ENCODE measurements around the gene PRR3.

Gene PRR3

DNA sequence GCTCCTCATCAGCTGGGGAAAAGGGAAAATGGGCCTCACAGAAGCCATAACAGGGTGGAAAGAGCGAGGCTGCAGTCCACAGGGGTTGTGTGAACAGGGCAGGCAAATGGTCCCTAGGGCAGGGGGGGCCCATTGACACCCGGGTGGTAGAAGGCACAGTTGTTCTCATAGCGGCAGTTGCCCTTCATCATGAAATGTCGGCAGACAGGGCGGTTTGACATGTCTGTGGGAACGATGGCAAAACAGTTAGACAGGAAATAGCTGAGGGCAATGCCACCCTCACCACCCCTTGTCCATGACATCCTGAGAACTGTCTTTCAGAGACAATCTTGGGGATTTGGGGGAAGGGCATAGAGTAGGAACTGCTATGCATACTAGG is 44.3 kb downstream of the PRR3 start:
- no peak overlapping the region for H3K27ac ChIP-seq

DNA sequence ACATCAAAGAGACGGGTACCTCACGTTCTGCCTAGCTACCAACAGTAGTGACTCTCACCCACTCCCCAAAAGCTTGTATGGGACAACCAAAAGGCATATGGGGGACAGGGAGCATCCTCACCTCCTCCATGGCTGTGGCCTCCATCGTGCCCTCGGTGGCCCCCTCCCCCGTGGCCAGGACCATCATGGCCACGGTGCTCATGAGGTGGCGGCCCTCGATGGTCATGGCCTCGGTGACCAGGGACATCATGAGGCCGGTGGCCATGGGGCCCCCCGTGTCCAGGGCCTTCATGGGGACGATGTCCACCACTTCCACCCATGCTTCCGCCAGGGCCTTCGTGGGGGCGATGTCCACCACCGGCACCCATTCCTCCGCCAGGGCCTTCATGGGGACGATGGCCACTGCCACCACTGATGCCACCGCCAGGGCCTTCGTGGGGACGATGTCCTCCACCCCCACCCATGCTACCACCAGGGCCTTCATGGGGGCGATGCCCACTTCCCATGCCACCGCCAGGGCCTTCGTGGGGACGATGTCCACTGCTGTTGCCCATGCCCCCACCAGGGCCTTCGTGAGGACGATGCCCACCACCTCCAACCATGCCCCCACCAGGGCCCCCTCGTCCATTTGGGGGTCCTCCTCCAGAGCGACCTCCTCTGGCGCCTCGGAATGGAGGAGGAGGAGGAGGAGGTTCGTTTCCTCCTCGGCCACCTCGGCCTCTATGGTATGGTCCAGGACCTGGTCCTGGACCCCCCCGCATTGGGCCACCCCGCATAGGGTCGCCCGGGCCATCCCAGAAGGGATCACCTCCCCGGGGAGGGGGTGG is 44.9 kb downstream of the PRR3 start:
- TF ChIP-seq, protein P1, sequence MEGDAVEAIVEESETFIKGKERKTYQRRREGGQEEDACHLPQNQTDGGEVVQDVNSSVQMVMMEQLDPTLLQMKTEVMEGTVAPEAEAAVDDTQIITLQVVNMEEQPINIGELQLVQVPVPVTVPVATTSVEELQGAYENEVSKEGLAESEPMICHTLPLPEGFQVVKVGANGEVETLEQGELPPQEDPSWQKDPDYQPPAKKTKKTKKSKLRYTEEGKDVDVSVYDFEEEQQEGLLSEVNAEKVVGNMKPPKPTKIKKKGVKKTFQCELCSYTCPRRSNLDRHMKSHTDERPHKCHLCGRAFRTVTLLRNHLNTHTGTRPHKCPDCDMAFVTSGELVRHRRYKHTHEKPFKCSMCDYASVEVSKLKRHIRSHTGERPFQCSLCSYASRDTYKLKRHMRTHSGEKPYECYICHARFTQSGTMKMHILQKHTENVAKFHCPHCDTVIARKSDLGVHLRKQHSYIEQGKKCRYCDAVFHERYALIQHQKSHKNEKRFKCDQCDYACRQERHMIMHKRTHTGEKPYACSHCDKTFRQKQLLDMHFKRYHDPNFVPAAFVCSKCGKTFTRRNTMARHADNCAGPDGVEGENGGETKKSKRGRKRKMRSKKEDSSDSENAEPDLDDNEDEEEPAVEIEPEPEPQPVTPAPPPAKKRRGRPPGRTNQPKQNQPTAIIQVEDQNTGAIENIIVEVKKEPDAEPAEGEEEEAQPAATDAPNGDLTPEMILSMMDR (conservative IDR thresholded peaks at IDR 0.05): no peak
- no peak overlapping the region for H3K27ac ChIP-seq

More for the DNA sequence above, 44.3 kb downstream of the PRR3 start:
- TF ChIP-seq, protein P1 (conservative IDR thresholded peaks at IDR 0.05): no peak

GRCh38 chr6:30603961-30604360 is 46.9 kb downstream of the PRR3 start:
- no peak overlapping the region; the same call in 1 of the 2 replicates for H3K27ac ChIP-seq
- TF ChIP-seq, protein P1 (conservative IDR thresholded peaks at IDR 0.05): no peak

GRCh38 chr6:30610065-30610464 is 53.0 kb downstream of the PRR3 start:
- TF ChIP-seq, protein P1 (conservative IDR thresholded peaks at IDR 0.05): no peak
- H3K27ac ChIP-seq: no peak overlapping the region

DNA sequence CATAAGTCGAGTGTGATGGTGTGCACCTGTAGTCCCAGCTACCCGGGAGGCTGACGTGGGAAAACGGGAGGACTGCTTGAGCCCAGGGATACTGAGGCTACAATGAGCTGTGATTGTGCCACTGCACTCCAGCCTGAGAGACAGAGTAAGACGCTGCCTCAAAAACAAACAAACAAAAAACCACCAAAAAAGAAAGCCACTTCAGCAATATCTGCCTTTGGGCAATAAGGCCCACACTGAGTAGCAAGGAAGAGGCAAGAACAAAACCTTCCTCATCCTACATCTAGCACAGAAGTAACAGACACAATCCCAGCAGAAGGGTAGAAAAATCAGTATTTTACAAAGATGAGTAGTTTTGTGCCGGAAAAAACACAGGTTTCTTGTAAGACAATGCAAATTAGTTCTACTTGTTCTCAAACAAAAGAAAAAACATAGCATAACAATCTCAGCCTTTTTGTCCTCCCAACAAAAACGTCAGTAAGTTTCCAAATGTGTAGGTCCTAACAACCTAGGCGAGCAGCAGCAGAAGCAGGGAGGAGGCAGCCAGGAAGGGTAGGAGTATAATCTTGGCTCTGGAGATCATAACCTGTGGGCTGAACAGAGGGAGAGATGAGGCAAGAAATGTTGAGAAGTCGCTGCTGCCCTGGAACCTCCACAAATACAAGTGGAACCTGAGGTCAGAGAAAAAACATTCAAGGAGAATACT is 54.2 kb downstream of the PRR3 start:
- TF ChIP-seq, protein P1 (conservative IDR thresholded peaks at IDR 0.05): no peak
- no peak overlapping the region for H3K27ac ChIP-seq

DNA sequence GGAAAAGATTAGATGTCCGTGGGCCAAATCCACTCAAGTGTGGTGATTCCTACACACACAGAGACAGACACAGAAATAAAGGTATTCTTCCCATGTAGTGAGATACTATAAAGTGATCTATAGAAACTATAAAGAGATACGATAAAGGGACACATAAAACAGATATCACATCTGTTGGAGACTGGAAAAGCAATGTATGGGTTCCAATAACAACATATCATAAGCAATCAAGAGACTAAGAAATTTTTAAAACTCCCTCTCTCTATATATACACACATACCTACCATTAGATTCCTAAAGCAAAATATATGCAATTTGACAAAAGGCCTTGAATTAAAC is 54.7 kb downstream of the PRR3 start:
- H3K27ac ChIP-seq: no peak overlapping the region
- TF ChIP-seq, protein P1 (conservative IDR thresholded peaks at IDR 0.05): no peak

DNA sequence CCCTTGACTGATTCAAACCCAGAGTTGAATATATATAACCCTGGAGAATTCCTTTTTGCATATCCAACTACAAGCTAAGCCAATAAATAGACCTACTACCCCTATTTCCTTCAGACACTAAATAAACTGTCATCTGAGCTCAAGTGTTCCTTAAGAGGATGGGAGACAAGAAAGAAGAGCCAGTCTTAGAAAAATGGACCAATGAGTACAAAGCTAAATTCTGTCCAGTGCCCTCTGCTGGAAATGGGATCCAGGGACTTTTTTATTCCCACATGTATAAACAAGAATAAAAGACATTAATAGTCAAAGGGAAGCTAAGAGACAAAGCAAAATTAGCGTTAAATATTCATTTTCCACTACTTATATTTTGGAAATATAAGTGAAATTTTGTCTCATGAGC is 55.1 kb downstream of the PRR3 start:
- TF ChIP-seq, protein P1 (conservative IDR thresholded peaks at IDR 0.05): peak; percentile 66
- H3K27ac ChIP-seq: no peak overlapping the region; the same call in 1 of the 2 replicates

All from VCaP (cell line).